Nephron (organoid): ENCODE results near the gene TRIM9.

Source experiments
- H3K27ac Mint-ChIP-seq, 3 experiments: 2 replicates each; pipeline ENCODE4 v1.8.0; 2020; ENCODE audit warnings: mixed read lengths in 3 of 3, mild to moderate bottlenecking in 2 of 3, moderate library complexity in 1 of 3
- H3K27me3 Mint-ChIP-seq: 2 replicates; pipeline ENCODE4 v1.8.0; 2021; ENCODE audit warnings: low read depth, mild to moderate bottlenecking, moderate library complexity, mixed read lengths
- H3K36me3 Mint-ChIP-seq: 2 replicates; pipeline ENCODE4 v1.8.0; 2020; ENCODE audit warnings: low read depth, mixed read lengths
- H3K4me1 Mint-ChIP-seq: 2 replicates; pipeline ENCODE4 v1.8.0; 2020; ENCODE audit warnings: mixed read lengths
- H3K4me3 Mint-ChIP-seq, 3 experiments: 2 replicates each; pipeline ENCODE4 v1.8.0; 2020; ENCODE audit warnings: mild to moderate bottlenecking in 3 of 3, mixed read lengths in 3 of 3, moderate library complexity in 2 of 3
- H3K9me3 Mint-ChIP-seq: 2 replicates; pipeline ENCODE4 v1.8.0; 2020; ENCODE audit warnings: mixed read lengths
- CTCF ChIP-seq, 3 experiments: fragments of 200-600 bp; sonication (generic); IDR thresholded peaks; one replicate each; pipeline ENCODE4 v1.5.0; 2021; ENCODE audit warnings: antibody characterized with exemption in 3 of 3; ENCODE audit not compliant: unreplicated experiment in 3 of 3

Gene TRIM9

GRCh38 chr14:51073731-51074130 lies 21.2 kb downstream of the TRIM9 start:
- Mint-ChIP-seq H3K4me3 (no peak overlapping the region), H3K27me3 (no peaks in the 10 kb centered on the region), H3K4me1 (peaks cover 11% of the 10 kb centered on the region), H3K36me3 (peaks cover 2% of the 10 kb centered on the region), H3K9me3 (peaks cover 2% of the 10 kb centered on the region), H3K27ac (peak overlapping the region in 2 of 3 experiments; percentile 46 to 67)
- TF ChIP-seq CTCF (IDR thresholded peaks at IDR 0.05; ENCODE audit: unreplicated experiment in 3 of 3): no peak

GRCh38 chr14:51072976-51073375 lies 21.9 kb downstream of the TRIM9 start:
- peaks cover 5% of the 10 kb centered on the region for H3K36me3 Mint-ChIP-seq
- no peak overlapping the region for H3K27ac Mint-ChIP-seq
- peaks cover 4% of the 10 kb centered on the region for H3K9me3 Mint-ChIP-seq
- no peak for TF ChIP-seq CTCF (IDR thresholded peaks at IDR 0.05; ENCODE audit: unreplicated experiment in 3 of 3)
- no peak overlapping the region for H3K4me3 Mint-ChIP-seq
- H3K27me3 Mint-ChIP-seq: no peaks in the 10 kb centered on the region
- peaks cover 6% of the 10 kb centered on the region for H3K4me1 Mint-ChIP-seq

DNA sequence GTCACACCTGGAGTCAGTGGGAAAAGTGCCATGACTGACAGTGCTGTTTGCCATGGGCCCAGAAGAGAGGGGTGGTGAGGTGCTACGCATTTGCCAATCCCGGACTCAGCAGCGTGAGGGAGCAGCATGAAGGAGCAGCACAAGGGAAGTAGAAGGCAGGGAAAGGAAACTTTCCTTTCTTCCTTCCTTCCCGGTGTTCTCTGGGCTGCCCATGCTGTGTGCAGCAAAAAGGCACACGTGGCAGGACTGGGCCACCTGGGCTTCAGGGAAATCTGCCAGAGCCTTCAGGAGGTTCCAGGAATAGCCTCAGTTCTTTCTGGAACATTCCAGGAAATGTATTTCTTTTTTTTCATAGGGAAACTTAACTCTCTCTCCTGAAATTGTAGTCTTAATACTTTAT lies 23.0 kb downstream of the TRIM9 start:
- no peak overlapping the region for H3K27ac Mint-ChIP-seq
- H3K4me1 Mint-ChIP-seq: peaks cover 6% of the 10 kb centered on the region
- no peak for TF ChIP-seq CTCF (IDR thresholded peaks at IDR 0.05; ENCODE audit: unreplicated experiment in 3 of 3)
- peaks cover 5% of the 10 kb centered on the region for H3K36me3 Mint-ChIP-seq
- H3K27me3 Mint-ChIP-seq: no peaks in the 10 kb centered on the region
- no peak overlapping the region for H3K4me3 Mint-ChIP-seq
- peaks cover 7% of the 10 kb centered on the region for H3K9me3 Mint-ChIP-seq

- TF ChIP-seq CTCF (IDR thresholded peaks at IDR 0.05; ENCODE audit: unreplicated experiment in 3 of 3): no peak
- peaks cover 7% of the 10 kb centered on the region for H3K9me3 Mint-ChIP-seq
- H3K27me3 Mint-ChIP-seq: no peaks in the 10 kb centered on the region
- peaks cover 5% of the 10 kb centered on the region for H3K36me3 Mint-ChIP-seq
- H3K4me3 Mint-ChIP-seq: no peak overlapping the region
- H3K4me1 Mint-ChIP-seq: peaks cover 6% of the 10 kb centered on the region
- H3K27ac Mint-ChIP-seq: no peak overlapping the region
These were observed 24.2 kb downstream of the TRIM9 start for GRCh38 chr14:51070726-51071125.

GRCh38 chr14:51069055-51069454 lies 25.9 kb downstream of the TRIM9 start:
- Mint-ChIP-seq H3K4me3 (no peak overlapping the region), H3K4me1 (peaks cover 6% of the 10 kb centered on the region), H3K9me3 (peaks cover 7% of the 10 kb centered on the region), H3K27me3 (no peaks in the 10 kb centered on the region), H3K36me3 (peaks cover 5% of the 10 kb centered on the region), H3K27ac (no peak overlapping the region)
- TF ChIP-seq CTCF (IDR thresholded peaks at IDR 0.05; ENCODE audit: unreplicated experiment in 3 of 3): no peak

- no peak for TF ChIP-seq CTCF (IDR thresholded peaks at IDR 0.05; ENCODE audit: unreplicated experiment in 3 of 3)
- H3K36me3 Mint-ChIP-seq: peaks cover 5% of the 10 kb centered on the region
- no peak overlapping the region for H3K4me3 Mint-ChIP-seq
- peaks cover 9% of the 10 kb centered on the region for H3K9me3 Mint-ChIP-seq
- H3K27me3 Mint-ChIP-seq: no peaks in the 10 kb centered on the region
- H3K27ac Mint-ChIP-seq: no peak overlapping the region
- H3K4me1 Mint-ChIP-seq: no peaks in the 10 kb centered on the region
These were observed 26.6 kb downstream of the TRIM9 start for GRCh38 chr14:51068268-51068667.
